HG03575 (cell line): ENCODE data around the gene CHCHD6.

ENCODE experiments used
- ATAC-seq: cut with Tn5 transposase; IDR thresholded peaks from one replicate; pipeline ENCODE4 v1.9.1; 2021; ENCODE audit not compliant: unreplicated experiment, insufficient number of reproducible peaks, low FRiP score; ENCODE audit errors: extremely low read depth

The CHCHD6 gene

DNA sequence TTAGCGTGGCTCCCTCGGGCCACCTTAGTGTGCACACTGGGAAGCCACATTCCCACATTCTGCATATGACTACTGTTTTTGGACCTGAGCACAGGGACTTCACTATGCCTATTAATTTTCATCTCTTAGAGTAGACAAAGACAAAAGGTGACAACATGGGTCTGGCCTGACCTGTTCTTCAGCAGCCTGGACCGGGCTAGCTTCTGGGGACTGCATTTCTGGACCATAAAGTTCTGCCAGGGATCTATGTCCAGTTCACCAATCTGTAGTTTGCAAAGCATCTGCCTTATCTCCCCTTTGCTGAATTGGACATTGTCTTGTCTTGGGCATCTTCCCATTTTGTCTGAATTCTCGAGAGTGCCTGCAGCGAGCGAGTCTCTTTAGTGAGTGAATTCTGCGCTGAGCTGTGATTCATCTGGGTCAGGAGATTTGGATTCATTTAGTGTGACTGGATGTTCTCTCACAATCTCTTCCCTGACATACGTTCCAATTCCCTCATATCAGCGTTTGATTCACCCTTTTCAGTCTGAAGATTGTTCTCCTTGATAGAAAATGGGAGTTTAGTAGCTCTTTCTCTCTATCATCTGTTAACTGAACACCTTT is 166.7 kb downstream of the CHCHD6 start:
- ATAC-seq: no peak

GRCh38 chr3:126872701-126873342 is 168.8 kb downstream of the CHCHD6 start:
- no peak for ATAC-seq

GRCh38 chr3:126873416-126873815 is 169.4 kb downstream of the CHCHD6 start:
- no peak for ATAC-seq

DNA sequence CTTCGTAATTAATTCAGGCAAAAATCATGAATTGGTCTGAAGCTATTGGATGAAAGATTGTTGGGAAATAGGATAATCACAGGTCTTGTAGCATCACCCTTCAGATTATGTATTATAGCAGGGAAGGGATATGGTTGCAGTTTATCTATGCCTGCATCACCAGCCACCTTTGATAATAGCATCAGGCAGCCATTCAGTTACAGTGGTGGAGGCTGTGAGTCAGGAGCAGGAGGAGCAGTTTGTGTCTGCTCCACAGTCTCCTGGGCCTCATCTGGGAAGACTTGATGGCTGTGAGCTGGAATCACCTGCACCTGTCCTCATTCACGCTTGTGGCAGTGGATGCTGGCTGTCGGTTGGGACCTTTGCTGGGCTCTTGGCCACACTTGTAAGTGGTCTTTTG is 174.6 kb downstream of the CHCHD6 start:
- no peak for ATAC-seq

GRCh38 chr3:126880901-126881300 is 176.9 kb downstream of the CHCHD6 start:
- no peak for ATAC-seq

DNA sequence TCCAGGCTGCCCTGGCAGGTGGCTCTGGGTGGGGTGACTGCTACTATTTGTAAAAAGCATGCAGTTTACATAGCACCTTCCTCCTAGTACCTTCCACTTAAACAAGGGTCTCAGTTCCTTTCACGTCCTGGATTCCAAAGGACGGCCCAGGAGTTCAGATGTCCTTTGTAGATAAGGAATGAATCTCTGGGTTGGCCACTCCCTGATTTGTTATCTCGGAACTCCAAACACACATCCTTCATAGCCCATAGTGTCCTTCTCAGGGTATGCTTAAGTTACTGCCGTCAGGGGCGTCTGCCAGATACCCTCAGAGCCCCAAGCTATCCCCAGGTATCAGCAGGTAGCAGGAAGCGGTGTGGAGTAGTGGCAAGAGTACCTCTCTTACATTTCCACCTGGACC is 177.8 kb downstream of the CHCHD6 start:
- no peak for ATAC-seq

GRCh38 chr3:126883241-126883640 is 179.2 kb downstream of the CHCHD6 start:
- no peak for ATAC-seq

DNA sequence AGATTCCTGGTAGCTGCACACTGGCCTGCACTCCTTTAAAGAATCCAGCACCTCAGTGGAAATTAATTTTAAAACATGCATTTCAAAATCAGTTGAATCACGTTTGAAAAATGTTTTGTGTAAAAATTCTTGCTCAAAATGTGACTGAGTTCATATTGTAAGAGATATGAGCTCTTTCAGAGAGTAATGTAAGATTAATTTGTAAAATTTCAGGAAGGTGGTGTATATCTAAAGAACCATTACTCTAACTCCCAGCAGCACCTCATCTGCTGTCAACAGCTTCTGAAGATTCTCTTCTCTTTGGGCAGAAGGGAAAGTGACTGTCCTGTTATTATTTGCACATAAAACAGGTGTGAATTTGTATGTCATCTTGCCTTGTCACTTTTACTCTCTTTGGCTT is 181.4 kb downstream of the CHCHD6 start:
- ATAC-seq: no peak

DNA sequence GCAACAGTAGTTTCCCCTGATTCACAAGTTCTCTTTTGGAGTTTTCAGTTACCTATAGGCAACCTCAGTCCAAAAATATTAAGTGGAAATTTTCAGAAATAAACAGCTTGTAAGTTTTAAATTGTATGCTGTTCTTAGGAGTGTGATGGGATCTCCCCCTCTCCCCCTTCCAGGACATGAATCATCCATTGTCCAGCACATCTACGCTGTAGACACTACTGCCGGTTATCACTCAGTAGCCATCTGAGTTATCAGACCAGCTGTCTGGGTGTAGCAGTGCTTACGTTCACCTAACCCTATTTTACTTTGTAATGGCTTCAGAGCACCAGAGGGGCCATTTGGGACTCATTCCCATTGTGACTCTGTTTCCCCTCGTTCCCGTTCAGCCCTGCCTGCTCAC is 182.2 kb downstream of the CHCHD6 start:
- ATAC-seq: no peak

GRCh38 chr3:126887686-126888085 is 183.6 kb downstream of the CHCHD6 start:
- ATAC-seq: no peak

DNA sequence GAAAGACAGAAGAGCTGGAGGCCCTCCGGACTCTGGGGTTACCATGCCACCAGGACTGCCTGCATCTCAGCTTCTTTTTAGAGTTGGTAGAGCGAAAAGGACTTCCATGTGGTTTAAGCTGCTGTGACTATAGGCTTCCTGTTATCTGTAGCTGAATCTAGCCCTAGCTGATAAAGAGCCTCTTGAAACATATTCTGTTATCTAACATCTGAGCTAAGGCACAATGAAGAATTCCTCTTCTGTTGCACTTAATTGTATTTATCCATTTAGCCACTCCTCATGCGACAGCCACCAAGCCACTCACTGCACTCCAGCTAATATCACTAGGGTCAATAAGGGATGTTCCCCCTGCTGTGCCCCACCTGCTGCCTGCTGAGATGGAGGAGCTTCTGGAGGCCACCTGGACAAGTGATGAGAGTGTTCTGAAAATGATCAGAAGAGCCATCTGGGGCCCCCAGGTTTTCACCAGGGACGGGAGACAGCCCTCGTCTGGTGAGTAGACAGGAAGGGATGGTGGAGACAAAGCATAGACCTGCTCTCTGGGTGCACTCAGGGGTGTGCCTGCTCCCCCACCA is 184.2 kb downstream of the CHCHD6 start:
- no peak for ATAC-seq

DNA sequence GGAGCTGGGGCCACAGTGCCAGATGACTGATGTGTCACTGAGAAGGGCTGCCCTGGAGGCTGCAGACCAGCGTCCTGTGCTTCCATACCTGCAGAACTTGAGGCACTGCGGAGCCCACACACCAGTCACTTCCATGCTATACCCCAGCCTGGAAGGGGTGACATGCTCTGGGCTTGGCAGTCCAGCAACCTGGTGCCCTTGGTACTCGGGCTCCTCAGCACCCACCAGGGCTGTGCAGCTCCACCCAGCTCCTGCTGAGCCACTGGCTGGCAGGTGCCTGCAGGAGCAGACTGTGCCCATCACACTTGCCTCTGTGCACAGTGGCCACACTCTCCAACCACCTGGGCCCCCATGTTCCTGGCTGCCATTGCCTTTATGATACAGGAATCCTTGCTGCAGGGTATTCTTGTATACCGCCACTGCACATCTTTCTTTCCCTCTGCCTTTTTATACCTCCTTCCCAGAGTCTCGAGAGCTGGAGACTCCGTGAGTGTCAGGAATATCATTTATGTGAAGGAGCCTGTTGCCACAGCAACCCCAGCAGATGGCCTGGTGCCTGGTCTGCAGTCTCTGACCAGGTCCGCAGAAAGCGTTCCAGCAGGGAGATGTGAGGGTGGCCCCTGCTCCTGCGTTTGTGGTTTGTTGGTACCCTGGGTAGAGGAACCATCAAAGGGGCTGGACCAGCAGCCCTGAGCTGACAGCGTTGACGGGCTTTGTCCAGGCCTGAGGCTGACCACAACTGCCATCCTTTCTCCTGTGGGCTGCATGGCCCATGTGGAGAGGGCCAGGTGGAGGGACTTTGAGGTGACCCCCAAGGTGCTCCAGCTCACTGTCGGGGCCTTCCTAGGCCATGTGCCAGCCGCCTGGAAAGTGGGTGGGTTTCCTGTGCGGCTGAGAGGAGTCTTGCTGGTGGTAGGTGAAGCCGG is 185.5 kb downstream of the CHCHD6 start:
- no peak for ATAC-seq

GRCh38 chr3:126891141-126891540 is 187.1 kb downstream of the CHCHD6 start:
- no peak for ATAC-seq

DNA sequence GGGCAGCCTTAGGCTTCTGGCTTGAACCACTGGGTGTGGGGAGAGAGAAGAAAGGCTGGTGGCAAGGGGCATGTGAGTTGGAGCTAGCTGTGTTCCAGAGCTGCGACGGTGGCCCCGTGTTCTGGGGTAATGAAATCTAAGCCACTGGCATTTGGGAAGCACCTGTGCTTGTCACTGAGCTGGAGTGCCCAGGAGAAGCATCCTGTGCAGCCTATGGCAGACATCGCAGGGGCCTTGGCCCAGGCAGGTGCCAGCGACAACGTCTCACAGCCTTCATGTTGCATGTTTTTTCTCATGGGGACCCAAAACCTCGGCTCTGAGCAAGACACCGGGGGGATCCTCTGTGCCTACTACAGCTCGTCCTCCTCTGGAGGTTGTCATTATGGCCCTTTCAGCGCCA is 187.8 kb downstream of the CHCHD6 start:
- ATAC-seq: no peak

DNA sequence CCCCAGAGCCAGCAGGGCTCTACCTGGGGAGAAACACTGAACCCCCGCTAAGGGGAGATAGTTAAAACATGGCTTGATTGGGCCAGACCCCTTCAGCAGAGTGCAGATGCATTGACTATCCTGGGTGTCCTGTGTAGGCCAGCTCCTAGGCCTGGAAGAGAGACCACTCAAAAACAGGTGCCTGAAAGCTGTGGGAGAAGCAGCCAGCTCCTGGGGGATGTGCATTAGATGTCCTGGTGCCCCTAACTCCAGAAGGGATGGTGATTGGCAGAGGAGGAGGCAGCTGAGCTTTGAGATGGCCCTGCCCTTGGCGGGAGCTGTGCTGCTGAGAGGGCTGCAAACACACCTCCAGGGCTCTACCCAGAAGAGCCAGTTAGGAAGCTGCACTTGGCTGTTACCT is 189.6 kb downstream of the CHCHD6 start:
- no peak for ATAC-seq

GRCh38 chr3:126894475-126894874 is 190.4 kb downstream of the CHCHD6 start:
- no peak for ATAC-seq

GRCh38 chr3:126895178-126896066 is 191.4 kb downstream of the CHCHD6 start:
- ATAC-seq: no peak

DNA sequence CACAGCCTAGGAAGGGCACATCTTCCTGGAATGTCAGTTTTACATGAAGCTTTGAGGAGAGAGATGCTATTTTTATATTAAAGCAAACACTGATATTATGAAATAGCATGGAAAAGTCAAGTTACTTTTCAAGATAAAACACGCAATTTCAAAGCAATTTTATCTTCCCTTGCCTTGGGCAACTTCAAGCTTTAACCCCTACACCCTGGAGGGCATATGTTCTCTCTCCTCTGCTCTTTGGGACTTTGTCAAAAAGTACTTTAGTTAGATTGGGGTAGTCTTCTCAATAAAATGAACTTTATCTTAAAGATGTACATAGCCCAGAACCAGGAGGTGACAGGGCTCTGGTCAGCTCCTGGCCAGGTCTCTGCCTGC is 192.0 kb downstream of the CHCHD6 start:
- ATAC-seq: no peak

GRCh38 chr3:126896968-126897367 is 192.9 kb downstream of the CHCHD6 start:
- ATAC-seq: no peak
